Stimulated activated naive CD8-positive, alpha-beta T cell treated with anti-CD3 and anti-CD28 coated beads, Interleukin-15, Interleukin-2, amounts not matched to agents 100 U/mL and 50 U/mL, for 24 hours (primary cell): ENCODE data around the gene AP1S1.
A peak's percentile ranks its signal among the peaks of the same experiment; 100 is the strongest.

Experiments
- ATAC-seq: fragments of 150-1000 bp; cut with Tn5 transposase; one replicate; pipeline ENCODE4 v1.10.0; 2021
- DNase-seq: peaks from one replicate; pipeline ENCODE4 v3.0.0; 2021

The AP1S1 gene

DNA sequence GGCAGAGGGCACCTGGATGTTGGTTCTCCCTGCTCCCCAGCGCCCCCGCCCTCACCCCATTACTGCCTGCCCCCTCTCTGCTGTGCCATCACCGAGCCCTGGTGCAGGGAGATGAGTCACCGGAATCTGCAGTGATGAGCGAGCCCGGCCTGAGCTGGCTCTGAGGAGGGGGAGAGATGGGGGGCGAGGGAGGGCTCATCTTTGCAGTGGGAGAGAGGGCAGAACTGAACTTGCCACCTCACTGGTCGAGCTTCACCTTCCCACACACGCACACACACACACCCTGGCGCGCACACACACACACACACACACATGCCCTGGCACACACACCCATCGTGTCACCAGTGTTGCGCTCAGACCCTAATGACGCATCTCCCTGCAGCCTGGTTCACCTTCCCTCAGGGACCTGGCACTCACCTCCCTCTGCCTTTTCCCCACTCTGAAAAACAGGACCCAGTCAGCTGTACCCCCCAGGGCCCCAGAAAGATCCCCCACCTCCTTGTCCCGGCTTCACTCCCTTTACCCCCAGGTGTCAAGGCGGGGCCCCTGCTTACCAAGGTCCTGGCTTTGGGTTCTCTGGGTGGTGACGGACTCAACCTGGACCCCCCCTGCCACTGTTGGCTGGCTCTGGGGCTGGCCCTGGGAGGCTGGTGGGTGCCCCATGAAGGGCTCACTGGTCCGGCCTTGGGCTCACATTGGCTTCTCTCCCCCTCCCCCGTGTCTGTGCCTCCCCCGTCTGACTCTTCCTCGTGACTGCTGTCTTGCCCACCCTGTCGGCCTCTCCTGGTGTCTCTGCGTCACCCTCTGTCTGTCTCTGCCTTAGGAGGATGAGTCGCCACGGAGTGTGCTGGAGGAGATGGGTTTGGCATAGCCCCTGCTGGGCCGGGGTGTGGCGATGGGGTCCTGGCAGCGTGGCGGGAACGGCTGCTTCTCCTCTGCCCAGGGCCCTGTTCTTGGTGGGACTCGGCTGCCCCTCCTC, 5.7 kb downstream of the AP1S1 start:
- DNase-seq (no peak), ATAC-seq (no peak)

DNA sequence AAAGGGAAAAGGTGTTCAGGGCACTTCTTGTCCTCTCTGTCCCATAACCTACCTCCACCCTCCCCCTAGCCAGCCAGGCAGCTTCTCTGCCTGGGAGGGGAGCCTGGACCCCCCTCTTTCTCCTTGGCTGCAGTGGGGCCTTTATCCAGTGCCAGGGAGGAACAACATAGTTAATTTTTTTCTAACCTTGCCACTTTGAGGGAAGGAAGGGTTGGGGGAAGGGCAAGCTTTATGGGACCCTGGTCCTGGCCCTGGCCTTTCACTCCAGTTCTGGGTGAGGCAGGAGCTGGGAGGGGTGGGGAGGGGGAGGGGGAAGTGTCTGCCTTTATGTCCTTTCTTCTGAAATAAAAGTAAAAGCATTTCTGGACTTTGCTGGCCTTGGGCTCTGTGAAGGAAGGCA, 6.6 kb downstream of the AP1S1 start:
- ATAC-seq: no peak

DNA sequence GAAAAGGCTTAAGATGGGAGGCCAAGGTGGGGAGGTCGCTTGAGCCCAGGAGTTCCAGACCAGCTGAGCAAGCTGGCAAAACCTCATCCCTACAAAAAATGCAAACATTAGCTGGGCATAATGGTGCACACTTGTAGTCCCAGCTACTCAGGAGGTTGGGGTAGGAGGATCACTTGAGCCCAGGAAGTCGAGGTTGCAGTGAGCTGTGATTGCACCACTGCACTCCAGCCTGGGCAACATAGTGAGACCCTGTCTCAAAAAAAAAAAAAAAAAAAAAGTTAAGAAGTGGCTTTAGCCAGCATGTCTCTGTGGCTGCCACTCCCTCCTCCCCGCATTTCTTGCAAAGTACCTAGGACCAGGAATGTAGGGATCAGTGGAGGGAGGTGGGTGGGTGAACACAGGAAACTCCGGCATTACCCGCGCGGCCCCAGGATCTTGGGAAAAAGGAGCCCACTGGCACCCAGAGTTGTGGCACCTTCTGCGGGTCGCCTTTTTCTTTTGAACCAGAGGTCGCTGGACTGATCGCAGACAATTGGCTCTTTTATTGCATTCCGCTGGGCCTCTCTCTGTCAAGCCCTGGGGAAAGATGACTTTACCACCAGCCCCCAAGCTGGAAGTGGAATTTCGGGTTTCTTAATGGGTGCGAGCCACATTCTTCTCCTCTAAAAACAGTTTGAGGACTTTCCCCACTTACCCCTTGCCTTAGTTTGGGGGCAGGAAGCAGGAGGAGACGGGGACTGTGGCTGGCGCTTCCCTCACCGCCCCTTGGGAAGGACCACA, 7.6 kb downstream of the AP1S1 start:
- DNase-seq (no peak), ATAC-seq (no peak)

More for the DNA sequence above, 6.6 kb downstream of the AP1S1 start:
- no peak for DNase-seq

DNA sequence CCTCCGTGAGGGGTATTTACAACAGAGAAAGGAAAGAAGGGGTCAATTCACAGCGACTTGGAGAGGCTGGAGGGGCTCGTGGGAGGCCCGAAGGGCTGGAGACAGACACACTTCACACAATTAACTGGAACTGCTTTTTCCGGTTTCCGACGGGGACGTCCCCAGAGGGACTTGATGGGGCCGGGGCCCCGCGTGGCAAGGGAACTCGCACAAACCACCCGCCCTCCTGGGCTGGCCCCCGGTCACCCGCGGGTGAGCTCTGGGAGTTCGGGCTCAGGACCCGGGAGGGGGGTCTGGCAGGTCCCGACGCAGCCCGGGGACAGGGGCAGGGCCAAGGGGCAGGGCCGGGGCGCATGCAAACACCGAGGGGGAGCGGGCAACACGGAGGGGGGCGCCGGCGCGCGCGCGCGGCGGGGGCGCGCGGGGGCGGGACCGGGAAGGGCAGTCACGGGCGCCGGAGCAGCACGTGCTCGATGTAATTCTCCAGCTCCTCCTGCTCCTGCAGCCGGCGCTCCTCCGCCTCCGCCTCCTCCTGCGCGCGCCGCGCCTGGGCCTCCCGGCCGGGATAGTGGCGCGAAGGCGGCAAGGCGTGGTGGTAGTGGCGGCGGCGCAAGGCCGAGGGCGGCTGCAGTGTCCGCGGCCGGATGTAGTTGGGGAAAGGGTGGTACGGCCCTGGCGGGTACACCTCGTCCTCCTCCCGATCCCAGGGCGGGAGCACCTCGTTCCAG, 8.4 kb downstream of the AP1S1 start:
- DNase-seq: peak; percentile 35
- ATAC-seq: no peak

DNA sequence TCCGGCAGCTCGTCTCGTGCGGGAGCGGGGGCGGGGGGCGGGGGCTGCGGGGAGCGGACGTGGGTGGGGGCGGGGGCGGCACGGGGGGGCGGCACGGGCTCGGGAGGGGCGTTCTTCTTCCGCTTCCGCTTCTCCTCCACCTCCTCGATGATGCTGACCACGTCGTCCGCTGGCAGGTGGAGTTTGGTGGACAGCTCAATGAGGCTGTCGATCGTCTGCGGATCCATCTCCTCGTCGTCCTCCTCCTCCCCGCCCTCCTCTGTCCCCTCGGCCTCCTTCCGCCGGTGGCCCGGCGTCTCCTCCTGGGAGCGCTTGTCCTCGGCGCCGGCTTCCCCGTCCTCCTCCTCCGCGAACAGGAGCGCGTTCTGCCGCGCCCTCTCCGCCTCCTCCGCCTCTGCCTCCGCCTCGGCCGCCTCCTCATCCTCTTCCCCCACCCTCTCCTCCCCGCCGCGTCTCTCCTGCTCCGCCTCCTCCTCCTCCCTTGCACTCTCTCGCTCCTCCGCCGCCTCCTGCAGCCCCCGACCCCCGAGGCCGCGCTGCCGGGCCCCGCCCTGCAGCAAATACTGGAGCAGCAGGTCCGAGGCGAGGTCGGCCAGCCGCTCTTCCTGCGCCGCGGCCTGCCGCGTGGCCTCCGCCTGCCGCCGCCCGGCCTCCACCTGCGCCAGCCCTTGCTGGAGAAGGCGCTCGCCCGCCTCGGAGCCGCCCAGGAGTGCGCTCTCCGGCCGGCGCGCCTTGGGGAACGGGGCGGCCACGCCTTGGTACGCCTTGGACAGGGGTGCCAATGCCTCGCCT, 9.2 kb downstream of the AP1S1 start:
- ATAC-seq: no peak
- DNase-seq: no peak

DNA sequence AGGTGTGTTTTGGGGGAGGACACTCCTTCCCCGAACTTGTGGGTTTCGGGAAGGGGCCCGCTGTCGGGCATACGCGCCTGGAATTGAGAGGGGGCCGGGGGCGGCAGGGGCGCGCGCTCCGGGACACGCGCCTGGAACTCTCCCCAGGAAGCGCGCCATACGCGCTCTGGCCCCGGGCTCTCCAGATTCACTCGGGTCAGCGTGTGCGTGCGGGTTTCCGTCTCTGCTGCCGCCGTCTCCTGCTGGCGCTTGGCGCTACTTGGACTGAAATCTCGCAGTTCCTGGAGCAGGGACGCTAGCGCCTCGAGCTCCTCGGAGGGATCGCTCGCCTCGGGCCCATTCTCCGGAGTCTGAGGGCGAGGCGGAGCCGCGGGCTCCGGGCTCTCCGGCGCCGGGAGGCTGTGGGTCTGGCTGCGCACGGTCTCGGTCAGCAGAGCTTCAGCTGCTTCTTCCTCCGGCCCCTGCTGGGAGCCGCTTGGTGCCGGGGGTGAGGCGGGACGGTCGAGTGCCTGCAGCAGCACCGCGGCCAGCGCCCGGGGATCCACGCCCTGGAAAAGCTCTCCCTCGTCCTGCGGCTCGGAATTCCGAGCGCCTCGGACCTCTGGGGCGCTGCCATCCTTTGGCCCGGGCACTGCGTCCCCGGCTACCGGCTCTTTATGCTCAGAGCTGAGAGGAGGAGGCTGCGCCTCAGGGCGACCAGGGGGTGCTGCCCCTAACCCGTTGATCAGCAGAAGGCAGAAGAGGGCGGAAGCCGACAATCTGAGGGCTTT, 10.0 kb downstream of the AP1S1 start:
- ATAC-seq: no peak

DNA sequence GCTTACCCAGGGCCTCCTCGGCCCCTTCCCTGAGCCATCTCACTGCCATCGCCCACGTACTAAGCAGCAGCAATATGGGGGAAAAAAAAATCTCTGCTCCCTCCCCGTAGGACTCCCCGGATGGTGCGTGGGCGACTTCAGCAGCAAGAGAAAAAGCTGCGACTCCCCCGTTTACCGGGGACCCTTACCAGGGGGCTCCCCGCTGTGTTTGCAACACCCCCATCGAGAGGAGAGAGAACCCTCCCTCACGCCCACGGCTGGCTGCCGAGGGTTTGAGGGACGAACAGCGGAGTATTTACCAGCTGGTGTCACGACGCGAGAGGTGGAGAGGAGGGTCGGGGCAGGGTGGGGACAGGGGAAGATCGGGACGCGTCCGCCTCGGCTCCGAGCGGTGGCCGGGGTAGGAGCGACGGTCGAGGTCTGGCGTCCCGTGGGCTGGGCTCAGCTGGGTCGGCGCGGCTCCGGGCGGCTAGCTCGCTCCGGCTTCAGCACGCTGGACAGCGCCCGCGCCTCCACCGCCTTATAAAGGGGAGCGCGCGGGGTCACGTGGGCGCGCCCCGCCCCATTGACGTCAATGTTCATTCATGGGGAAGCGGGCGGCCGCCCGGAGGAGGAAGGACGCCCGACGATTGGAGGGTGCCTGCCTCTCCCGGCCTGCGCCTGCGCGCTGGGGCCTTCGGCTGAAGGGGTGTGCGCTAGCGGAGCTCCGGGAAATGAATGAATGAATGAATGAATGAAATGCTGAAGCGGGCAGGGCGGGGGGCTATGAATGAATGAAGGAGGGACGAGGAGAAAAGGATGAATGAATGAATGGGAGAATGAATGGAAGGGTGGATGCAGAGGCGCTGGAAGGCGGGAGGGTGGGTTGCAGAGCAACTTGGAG, 11.0 kb downstream of the AP1S1 start, which contains the start of gene VGF:
Gene VGF (minus strand): TSS at position 495 of the 883 bp plus-strand sequence. CDS start 726 bp downstream, outside the sequence.
- ATAC-seq: peak; percentile 78
- peak; percentile 96 for DNase-seq

More for the DNA sequence above, 10.0 kb downstream of the AP1S1 start:
- DNase-seq: no peak

DNA sequence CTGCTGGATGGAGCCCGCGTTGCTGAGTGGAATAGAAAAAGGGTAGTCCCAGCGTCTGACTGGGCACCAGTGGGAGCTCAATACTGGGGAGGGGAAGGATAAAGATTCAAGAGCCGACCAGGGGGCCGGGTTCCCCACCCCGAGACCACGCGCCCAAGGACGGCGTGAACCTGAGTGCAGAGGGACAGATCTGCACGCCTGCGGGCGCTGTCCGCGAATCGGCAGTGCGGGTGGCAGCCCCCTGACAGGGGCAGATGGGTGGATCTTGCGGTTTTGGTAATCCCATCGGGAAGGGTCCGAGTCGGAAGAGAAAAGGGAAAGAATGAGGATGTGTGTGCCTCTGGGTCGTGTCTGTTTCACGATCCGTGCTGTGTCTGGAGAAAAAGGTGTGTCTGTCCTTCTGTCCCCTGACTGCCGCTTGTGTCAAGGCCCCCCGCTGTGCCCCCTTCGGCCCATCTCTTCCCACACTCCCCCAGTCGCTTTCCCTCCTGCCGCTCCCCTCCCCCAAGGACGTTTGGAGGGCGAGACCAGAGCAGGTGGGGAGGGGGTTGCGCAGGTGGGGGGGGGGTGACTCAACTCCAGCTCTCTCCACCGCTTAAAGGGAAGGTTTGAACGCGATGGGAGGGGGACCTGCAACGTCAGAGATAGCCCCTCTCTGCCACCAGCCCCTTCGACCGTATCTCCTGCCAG, 11.8 kb downstream of the AP1S1 start:
- DNase-seq: no peak
- ATAC-seq: no peak

DNA sequence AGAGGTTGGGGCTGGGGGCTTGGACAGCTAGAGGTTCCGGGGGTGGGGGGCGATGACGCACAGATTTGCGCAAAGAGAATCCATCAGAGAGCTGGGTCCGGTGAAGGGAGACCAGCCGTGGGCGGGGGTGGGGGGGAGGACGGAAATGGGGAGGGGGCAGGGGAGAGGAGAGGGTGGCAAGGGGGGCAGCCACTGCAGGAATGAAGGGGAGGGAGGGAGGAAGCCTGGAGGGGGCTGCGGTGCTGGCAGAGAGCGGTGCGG, 12.3 kb downstream of the AP1S1 start:
- no peak for ATAC-seq
- DNase-seq: no peak

DNA sequence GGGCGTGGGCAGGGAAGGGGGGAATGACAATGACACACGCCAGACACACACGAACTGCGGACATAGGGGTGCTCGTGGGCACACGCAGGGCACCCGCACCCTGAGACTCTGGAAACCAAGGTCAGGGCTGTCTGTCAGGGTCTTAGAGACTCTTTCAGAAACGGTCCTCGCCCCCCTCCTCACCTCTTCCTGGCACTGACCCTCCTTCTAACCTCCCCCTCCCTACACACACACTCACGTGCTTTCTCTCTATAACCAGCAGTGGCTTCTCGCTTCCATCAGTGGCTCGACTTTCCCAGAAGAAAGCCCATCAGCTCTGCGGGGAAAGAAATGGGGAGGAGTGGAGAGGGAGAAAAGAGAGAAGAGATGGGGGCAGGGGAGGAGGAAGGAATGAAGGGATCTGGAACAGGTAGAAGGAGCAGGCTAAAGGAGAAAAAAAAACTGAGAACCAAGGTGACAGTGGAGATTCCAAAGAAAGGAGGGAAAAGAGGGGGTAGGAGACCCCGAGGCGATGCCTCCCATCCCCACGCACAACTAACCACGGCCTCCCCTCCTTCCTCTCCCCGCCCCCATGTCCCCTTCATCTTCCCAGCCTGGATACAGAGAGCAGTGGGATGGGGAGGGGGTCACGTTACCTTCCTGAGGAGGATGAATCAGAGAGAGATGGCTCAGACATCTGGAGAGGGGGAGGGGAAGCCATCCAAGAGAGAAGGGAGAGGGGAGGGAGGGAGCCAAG, 12.8 kb downstream of the AP1S1 start:
- no peak for DNase-seq
- ATAC-seq: no peak

DNA sequence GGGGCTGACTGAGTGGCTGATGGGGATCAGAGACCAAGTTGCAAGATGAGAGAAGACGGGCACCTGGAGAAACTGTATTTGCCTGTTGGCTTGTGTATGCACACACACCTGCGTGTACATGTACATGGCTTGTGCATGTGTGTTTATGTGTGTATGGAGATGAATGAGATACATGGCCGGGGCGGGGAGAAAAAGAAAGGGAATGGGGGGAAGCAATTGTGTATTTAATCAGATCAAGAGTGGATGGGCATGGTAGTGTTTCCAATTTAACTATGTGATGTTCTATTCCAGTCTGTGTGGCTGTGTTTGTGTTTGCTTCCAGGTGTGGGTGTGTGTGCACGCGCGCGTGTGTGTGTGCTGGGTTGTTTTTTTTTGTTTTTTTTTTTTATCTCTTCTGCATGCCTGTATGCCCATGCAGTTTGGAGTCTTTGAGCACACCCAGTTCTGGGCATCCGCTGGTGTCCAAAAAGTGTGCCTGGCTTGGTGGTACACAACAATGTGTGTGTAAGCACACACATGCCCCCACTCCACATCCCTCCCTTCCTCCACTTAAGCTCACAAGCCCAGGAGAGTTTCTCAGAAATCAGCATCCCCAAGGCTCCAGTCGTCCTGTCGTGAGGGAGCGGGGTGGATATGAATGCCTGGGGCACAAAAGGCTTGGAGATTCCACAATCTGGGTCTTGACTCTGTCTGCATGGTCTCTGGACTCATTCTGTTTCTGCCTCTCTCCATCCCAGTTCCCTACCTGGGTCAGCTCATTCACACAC, 13.6 kb downstream of the AP1S1 start:
- no peak for DNase-seq
- ATAC-seq: no peak

DNA sequence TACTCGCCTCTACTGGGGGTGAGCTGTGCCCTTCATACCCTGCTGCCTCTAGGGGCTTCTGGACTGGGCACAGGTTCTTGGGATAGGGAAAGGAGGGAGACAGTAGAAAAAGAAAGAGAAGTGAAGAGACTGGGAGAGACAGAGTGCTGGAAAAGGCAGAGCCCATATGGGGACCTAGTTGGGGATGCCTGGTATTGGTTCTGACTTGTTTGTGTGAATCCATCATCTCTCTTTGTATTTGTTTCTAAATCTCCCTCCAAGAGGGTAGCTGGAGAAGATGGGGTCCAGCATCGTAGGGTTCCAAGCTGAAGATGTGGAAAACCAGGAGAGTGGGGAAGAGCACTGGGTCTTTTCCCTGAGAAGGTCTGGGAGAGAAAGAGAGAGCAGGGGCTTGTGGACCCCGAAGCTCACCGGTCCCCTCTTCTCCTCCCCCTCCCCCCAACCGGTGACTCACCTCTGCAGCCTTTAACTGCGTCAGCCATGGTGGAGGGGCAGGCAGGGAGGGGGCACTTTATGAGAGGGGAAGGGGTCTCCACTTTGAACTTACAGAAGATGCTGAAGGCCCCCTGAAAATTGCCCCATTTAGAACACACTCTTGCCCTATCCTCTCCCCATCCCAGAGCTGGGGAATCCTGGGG, 14.3 kb downstream of the AP1S1 start:
- DNase-seq: peak; percentile 48
- ATAC-seq: no peak

DNA sequence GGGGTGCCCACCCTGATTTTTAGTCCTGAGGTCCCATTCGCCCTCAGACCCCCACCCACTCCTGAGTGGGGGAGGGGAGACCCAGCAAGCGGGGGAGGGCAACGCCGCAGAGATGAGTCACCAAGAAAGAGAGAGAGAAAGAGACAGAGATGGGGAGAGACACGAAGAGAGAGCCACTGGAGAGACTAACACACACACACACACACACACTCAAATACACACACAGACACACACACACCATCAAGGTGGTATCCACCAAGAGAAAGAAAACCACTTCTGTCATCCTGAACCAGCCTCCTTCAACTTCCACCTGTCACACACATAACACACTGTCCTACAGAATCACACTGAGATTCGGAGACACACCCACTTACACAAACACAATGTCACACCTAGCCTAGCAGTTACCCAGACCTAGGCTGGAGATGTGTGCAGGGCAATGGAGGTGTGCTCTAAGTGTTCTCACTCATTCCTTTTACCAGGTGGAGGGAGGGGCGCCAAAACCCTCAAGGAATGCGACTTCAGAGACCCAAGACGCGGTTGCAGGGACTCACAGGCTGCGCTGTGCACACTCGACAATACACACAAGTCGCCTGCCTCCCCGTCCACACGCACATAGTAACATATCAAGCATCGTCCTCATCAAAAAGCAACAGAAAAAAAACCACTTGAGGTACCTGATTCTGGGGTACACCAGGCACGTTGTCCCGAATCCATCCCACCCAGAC, 15.0 kb downstream of the AP1S1 start:
- ATAC-seq: no peak
- DNase-seq: no peak

DNA sequence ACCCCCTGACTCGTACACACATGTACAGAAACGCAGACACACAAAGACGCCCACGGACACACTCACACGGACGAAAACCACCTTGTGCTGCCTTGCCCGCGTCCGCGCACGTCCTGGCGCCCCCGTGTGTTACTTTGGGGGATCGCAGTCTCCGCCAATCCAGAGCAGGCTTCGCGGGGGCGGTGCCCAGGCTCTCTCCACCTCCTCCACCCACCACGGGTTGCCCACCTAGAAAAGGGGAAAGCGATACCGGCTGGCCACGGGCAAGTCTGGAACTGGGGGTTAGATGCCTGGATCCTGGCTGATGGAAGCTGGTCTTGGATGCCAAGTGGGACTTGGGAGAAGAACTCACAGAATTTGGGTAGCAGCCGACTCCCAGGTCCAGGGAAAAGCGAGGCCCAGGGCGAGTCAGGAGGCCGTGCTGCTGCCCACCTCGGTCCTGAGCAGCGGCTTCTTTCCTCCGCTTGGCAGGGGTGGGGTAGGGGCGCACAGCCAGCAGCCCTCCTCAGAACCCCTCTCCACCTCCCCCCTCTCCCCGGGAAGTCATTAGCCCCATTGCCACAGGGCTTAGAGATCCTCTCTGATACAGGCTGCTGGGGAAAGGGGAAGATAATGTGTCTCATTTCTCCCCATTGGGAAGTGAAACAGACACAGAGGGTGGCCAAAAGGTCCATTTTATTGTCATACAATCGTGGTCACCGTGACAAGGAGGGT, 15.7 kb downstream of the AP1S1 start:
- peak; percentile 27 for ATAC-seq
- peak; percentile 88 for DNase-seq

DNA sequence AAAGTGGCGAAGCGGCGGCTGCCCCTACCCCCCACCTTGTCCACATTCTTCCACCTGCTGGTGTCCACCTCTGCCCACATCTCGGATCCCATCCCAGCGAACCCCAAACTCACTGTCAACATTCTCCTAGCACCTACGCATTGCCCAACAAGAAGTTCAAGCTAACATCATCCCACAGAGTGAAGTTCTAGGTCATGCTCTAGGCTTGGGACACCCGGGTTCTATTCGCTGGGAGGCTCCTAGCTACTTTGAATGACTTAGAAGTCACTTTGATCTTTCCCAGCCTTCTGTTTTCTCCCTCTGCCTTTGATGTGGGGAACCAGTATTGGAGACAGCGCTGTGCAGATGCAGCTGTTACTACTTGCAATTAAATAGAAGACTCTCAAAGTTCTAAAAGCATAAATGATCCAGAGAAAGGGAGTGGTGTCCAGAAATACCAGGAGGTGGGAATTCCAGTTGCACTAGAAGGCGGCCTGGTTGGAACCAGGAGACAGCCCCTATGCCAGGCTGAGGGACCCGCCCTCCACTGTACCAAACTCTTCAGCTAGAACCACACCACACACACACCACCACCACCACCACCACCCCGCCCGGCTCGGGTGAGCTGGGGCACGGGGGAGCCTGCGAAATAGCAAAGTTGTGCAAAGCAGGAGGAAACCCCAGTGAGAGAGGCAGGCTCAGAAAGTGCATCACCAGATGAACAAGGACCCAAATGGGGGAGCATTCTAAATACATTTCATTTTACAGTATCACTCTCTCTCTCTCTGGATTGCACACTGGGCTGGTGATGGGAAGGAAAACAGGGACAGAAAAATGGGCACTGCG, 16.6 kb downstream of the AP1S1 start:
- DNase-seq (no peak), ATAC-seq (no peak)
